ENCODE results near the gene STX19. TPM values are rescaled to one million over a fixed set of nuclear protein-coding genes. Genes with fewer than 3 reads are reported as not detected.
A peak's percentile ranks its signal among the peaks of the same experiment; 100 is the strongest.

Gene STX19
- total RNA-seq, 2 donors from 2014 or later = not detected

- peaks cover 20% of the 10 kb centered on the region for H3K4me1 Mint-ChIP-seq
- no peak overlapping the region for H3K27ac Mint-ChIP-seq
- H3K27me3 Mint-ChIP-seq = no peaks in the 10 kb centered on the region
- peaks cover 10% of the 10 kb centered on the region for H3K36me3 Mint-ChIP-seq (ENCODE audit: low read depth)
- ATAC-seq (replicated peaks) = no peak
- no peaks in the 10 kb centered on the region for H3K9me3 Mint-ChIP-seq
- H3K4me3 Mint-ChIP-seq = no peak overlapping the region
Measured at GRCh38 chr3:94008253-94008652, 20.1 kb downstream of the STX19 start.

GRCh38 chr3:94004301-94004910, 24.0 kb downstream of the STX19 start:
- Mint-ChIP-seq H3K4me3 (peak overlapping the region; percentile 59), H3K27me3 (no peaks in the 10 kb centered on the region), H3K27ac (no peak overlapping the region), H3K9me3 (no peaks in the 10 kb centered on the region), H3K36me3 (ENCODE audit: low read depth) (peaks cover 5% of the 10 kb centered on the region), H3K4me1 (peaks cover 5% of the 10 kb centered on the region)
- ATAC-seq (replicated peaks) = peak; percentile 67

- Mint-ChIP-seq H3K4me1 (no peaks in the 10 kb centered on the region), H3K27ac (no peak overlapping the region), H3K9me3 (no peaks in the 10 kb centered on the region), H3K36me3 (ENCODE audit: low read depth) (peaks cover 13% of the 10 kb centered on the region), H3K4me3 (no peak overlapping the region), H3K27me3 (no peaks in the 10 kb centered on the region)
- ATAC-seq (replicated peaks) = no peak
Measured at GRCh38 chr3:94001827-94002495, 26.4 kb downstream of the STX19 start.

GRCh38 chr3:94001191-94001590, 27.2 kb downstream of the STX19 start:
- Mint-ChIP-seq H3K4me3 (no peak overlapping the region), H3K36me3 (ENCODE audit: low read depth) (peaks cover 9% of the 10 kb centered on the region), H3K27ac (peak overlapping the region; percentile 11), H3K27me3 (no peaks in the 10 kb centered on the region), H3K4me1 (no peaks in the 10 kb centered on the region), H3K9me3 (no peaks in the 10 kb centered on the region)
- no peak for ATAC-seq (replicated peaks)

GRCh38 chr3:93994056-93994455, 34.3 kb downstream of the STX19 start:
- H3K36me3 Mint-ChIP-seq (ENCODE audit: low read depth) = peaks cover 8% of the 10 kb centered on the region
- no peak overlapping the region for H3K27ac Mint-ChIP-seq
- H3K4me1 Mint-ChIP-seq = peaks cover 5% of the 10 kb centered on the region
- no peaks in the 10 kb centered on the region for H3K9me3 Mint-ChIP-seq
- no peak for ATAC-seq (replicated peaks)
- H3K27me3 Mint-ChIP-seq = no peaks in the 10 kb centered on the region
- H3K4me3 Mint-ChIP-seq = no peak overlapping the region

GRCh38 chr3:93992207-93992606, 36.2 kb downstream of the STX19 start:
- Mint-ChIP-seq H3K27ac (peak overlapping the region; percentile 52), H3K27me3 (no peaks in the 10 kb centered on the region), H3K4me1 (peaks cover 5% of the 10 kb centered on the region), H3K9me3 (no peaks in the 10 kb centered on the region), H3K36me3 (ENCODE audit: low read depth) (no peaks in the 10 kb centered on the region), H3K4me3 (no peak overlapping the region)
- ATAC-seq (replicated peaks) = no peak

GRCh38 chr3:93991631-93992030, 36.8 kb downstream of the STX19 start:
- no peak for ATAC-seq (replicated peaks)
- no peaks in the 10 kb centered on the region for H3K36me3 Mint-ChIP-seq (ENCODE audit: low read depth)
- no peak overlapping the region for H3K4me3 Mint-ChIP-seq
- peaks cover 5% of the 10 kb centered on the region for H3K4me1 Mint-ChIP-seq
- no peaks in the 10 kb centered on the region for H3K9me3 Mint-ChIP-seq
- no peak overlapping the region for H3K27ac Mint-ChIP-seq
- H3K27me3 Mint-ChIP-seq = no peaks in the 10 kb centered on the region

- no peak overlapping the region for H3K27ac Mint-ChIP-seq
- ATAC-seq (replicated peaks) = no peak
- no peaks in the 10 kb centered on the region for H3K27me3 Mint-ChIP-seq
- peaks cover 5% of the 10 kb centered on the region for H3K4me1 Mint-ChIP-seq
- H3K4me3 Mint-ChIP-seq = no peak overlapping the region
- H3K9me3 Mint-ChIP-seq = no peaks in the 10 kb centered on the region
- H3K36me3 Mint-ChIP-seq (ENCODE audit: low read depth) = no peaks in the 10 kb centered on the region
Measured at GRCh38 chr3:93989241-93989640, 39.2 kb downstream of the STX19 start.

- H3K27ac Mint-ChIP-seq = no peak overlapping the region
- no peak for ATAC-seq (replicated peaks)
- no peaks in the 10 kb centered on the region for H3K9me3 Mint-ChIP-seq
- no peak overlapping the region for H3K4me3 Mint-ChIP-seq
- H3K4me1 Mint-ChIP-seq = no peaks in the 10 kb centered on the region
- H3K27me3 Mint-ChIP-seq = no peaks in the 10 kb centered on the region
- H3K36me3 Mint-ChIP-seq (ENCODE audit: low read depth) = no peaks in the 10 kb centered on the region
Measured at GRCh38 chr3:93988764-93989163, 39.6 kb downstream of the STX19 start.

GRCh38 chr3:93988283-93988682, 40.1 kb downstream of the STX19 start:
- H3K4me1 Mint-ChIP-seq = no peaks in the 10 kb centered on the region
- no peak for ATAC-seq (replicated peaks)
- no peaks in the 10 kb centered on the region for H3K9me3 Mint-ChIP-seq
- H3K27ac Mint-ChIP-seq = no peak overlapping the region
- H3K4me3 Mint-ChIP-seq = no peak overlapping the region
- H3K27me3 Mint-ChIP-seq = no peaks in the 10 kb centered on the region
- no peaks in the 10 kb centered on the region for H3K36me3 Mint-ChIP-seq (ENCODE audit: low read depth)

GRCh38 chr3:93984618-93985017, 43.8 kb downstream of the STX19 start:
- no peak overlapping the region for H3K4me3 Mint-ChIP-seq
- no peak for ATAC-seq (replicated peaks)
- no peaks in the 10 kb centered on the region for H3K27me3 Mint-ChIP-seq

GRCh38 chr3:93983408-93983807, 45.0 kb downstream of the STX19 start:
- ATAC-seq (replicated peaks) = no peak
- no peak overlapping the region for H3K27ac Mint-ChIP-seq
- no peak overlapping the region for H3K4me3 Mint-ChIP-seq
- H3K4me1 Mint-ChIP-seq = peaks cover 5% of the 10 kb centered on the region
- H3K36me3 Mint-ChIP-seq (ENCODE audit: low read depth) = no peaks in the 10 kb centered on the region
- H3K9me3 Mint-ChIP-seq = no peaks in the 10 kb centered on the region
- H3K27me3 Mint-ChIP-seq = no peaks in the 10 kb centered on the region

More at GRCh38 chr3:93984618-93985017, 43.8 kb downstream of the STX19 start:
- Mint-ChIP-seq H3K9me3 (no peaks in the 10 kb centered on the region), H3K27ac (no peak overlapping the region), H3K36me3 (ENCODE audit: low read depth) (no peaks in the 10 kb centered on the region), H3K4me1 (peaks cover under 1% of the 10 kb centered on the region)

- ATAC-seq (replicated peaks) = no peak
- Mint-ChIP-seq H3K4me1 (peaks cover 5% of the 10 kb centered on the region), H3K27me3 (no peaks in the 10 kb centered on the region), H3K27ac (peak overlapping the region; percentile 94), H3K36me3 (ENCODE audit: low read depth) (no peaks in the 10 kb centered on the region), H3K4me3 (peak overlapping the region; percentile 83), H3K9me3 (no peaks in the 10 kb centered on the region)
Measured at GRCh38 chr3:93981649-93982048, 46.7 kb downstream of the STX19 start.

- H3K4me1 Mint-ChIP-seq = peaks cover 5% of the 10 kb centered on the region
- peak within 1 kb of the TSS; percentile 83 for H3K4me3 Mint-ChIP-seq
- peak within 1 kb of the TSS; percentile 94 for H3K27ac Mint-ChIP-seq
- ATAC-seq (replicated peaks) = peak; percentile 100
- no peaks in the 10 kb centered on the region for H3K36me3 Mint-ChIP-seq (ENCODE audit: low read depth)
- no peaks in the 10 kb centered on the region for H3K27me3 Mint-ChIP-seq
- no peaks in the 10 kb centered on the region for H3K9me3 Mint-ChIP-seq
Measured at GRCh38 chr3:93979850-93980676, 48.3 kb downstream of the STX19 start, which contains the start of gene ARL13B. Gene ARL13B (plus strand): TSS chr3:93980155. CDS start chr3:93980424, 269 bp downstream.

Measured in activated T-helper 17 cell treated with anti-CD3 and anti-CD28 coated beads, Interleukin-2, amount 50 U/mL, for 72 hours (primary cell).